Keratinocyte (primary cell): ENCODE results near the gene MT1B. TPM values are rescaled to one million over a fixed set of nuclear protein-coding genes. Genes with fewer than 3 reads are reported as not detected.

Experiments
- DNase-seq: peaks from one replicate; pipeline ENCODE4 v3.0.0-alpha.2; 2011; ENCODE audit warnings: low read depth, missing footprints, low spot score
- FAIRE-seq: peaks from 2 replicates; lab custom pipeline; 2011; peaks lifted over from hg19 to GRCh38; lab: Jason Lieb, UNC
- H2AFZ ChIP-seq: 2 replicates; pipeline ENCODE4 v1.6.0; 2012; ENCODE audit warnings: low read length, control low read depth, inconsistent platforms; ENCODE audit not compliant: control insufficient read depth
- H3K27ac ChIP-seq: 2 replicates; pipeline ENCODE4 v1.5.1; 2011; ENCODE audit warnings: low read length; ENCODE audit not compliant: control insufficient read depth, insufficient read depth
- H3K27me3 ChIP-seq: 3 replicates; pipeline ENCODE4 v1.6.0; 2011; ENCODE audit warnings: low read length; ENCODE audit not compliant: control insufficient read depth, insufficient read depth; ENCODE audit errors: extremely low read depth
- H3K36me3 ChIP-seq, 2 experiments: 2 replicates in 1 of 2; 3 replicates in 1 of 2; pipeline ENCODE4 v1.5.1; 2011; ENCODE audit warnings: low read length in 2 of 2, mild to moderate bottlenecking in 1 of 2; ENCODE audit not compliant: control insufficient read depth in 2 of 2, insufficient read depth in 2 of 2; ENCODE audit errors: extremely low read depth in 1 of 2
- H3K4me1 ChIP-seq: 3 replicates; pipeline ENCODE4 v1.5.1; 2011; ENCODE audit warnings: low read length; ENCODE audit not compliant: control insufficient read depth, insufficient read depth; ENCODE audit errors: extremely low read depth
- H3K4me2 ChIP-seq: 3 replicates; pipeline ENCODE4 v1.6.0; 2011; ENCODE audit warnings: low read depth, low read length; ENCODE audit not compliant: control insufficient read depth, insufficient read depth; ENCODE audit errors: extremely low read depth
- H3K4me3 ChIP-seq, 3 experiments: fragments of 200-600 bp in 1 of 3; sonication (generic) in 1 of 3; 2 replicates in 2 of 3; 3 replicates in 1 of 3; pipeline ENCODE4 v1.5.1; 2011 to 2016; ENCODE audit warnings: low read length in 3 of 3, mild to moderate bottlenecking in 3 of 3, control low read depth in 2 of 3, inconsistent platforms in 1 of 3, low read depth in 1 of 3, mixed read lengths in 1 of 3, mixed run types in 1 of 3, moderate library complexity in 1 of 3; ENCODE audit not compliant: control insufficient read depth in 2 of 3, insufficient read depth in 2 of 3; ENCODE audit errors: extremely low read depth in 1 of 3
- H3K79me2 ChIP-seq: 2 replicates; pipeline ENCODE4 v1.6.0; 2012; ENCODE audit warnings: low read length; ENCODE audit not compliant: control insufficient read depth, insufficient read depth
- H3K9ac ChIP-seq: 3 replicates; pipeline ENCODE4 v1.6.0; 2011; ENCODE audit warnings: low read length; ENCODE audit not compliant: control insufficient read depth, insufficient read depth; ENCODE audit errors: extremely low read depth
- H3K9me1 ChIP-seq: 3 replicates; pipeline ENCODE4 v1.6.0; 2011; ENCODE audit warnings: low read length; ENCODE audit not compliant: control insufficient read depth, insufficient read depth; ENCODE audit errors: extremely low read depth
- H3K9me3 ChIP-seq: 2 replicates; pipeline ENCODE4 v1.5.1; 2012; ENCODE audit warnings: low read depth, low read length; ENCODE audit not compliant: control insufficient read depth
- H4K20me1 ChIP-seq: 3 replicates; pipeline ENCODE4 v1.6.0; 2011; ENCODE audit warnings: low read length; ENCODE audit not compliant: control insufficient read depth, insufficient read depth; ENCODE audit errors: extremely low read depth
- CTCF ChIP-seq, 3 experiments: IDR thresholded peaks in 1 of 3; conservative IDR thresholded peaks in 1 of 3; optimal IDR thresholded peaks in 1 of 3; 2 replicates in 2 of 3; 3 replicates in 1 of 3; pipeline versions ENCODE3 to v1.5.1; 2011; ENCODE audit warnings: low read length in 3 of 3, mild to moderate bottlenecking in 3 of 3, moderate library complexity in 2 of 3, control low read depth in 1 of 3, inconsistent platforms in 1 of 3; ENCODE audit not compliant: insufficient read depth in 2 of 3; ENCODE audit errors: extremely low read depth in 1 of 3
- EZH2 ChIP-seq: IDR thresholded peaks from one replicate; pipeline ENCODE4 v1.6.1; 2012; ENCODE audit warnings: inconsistent platforms, mild to moderate bottlenecking, low read length, moderate library complexity
- dilution Hi-C: fragments of 300-500 bp; cut with MboI; formaldehyde crosslinking; loops from one replicate; pipeline ENCODE4 v1.7.0; 2020; ENCODE audit warnings: low sequenced_read_pairs; ENCODE audit not compliant: extremely low pct_ligation_motif_present
- polyA plus RNA-seq, 5 experiments: library from polyadenylated mRNA; depleted of rRNA in 3 of 5; stranded (reverse) in 3 of 5; stranded (forward) in 1 of 5; unstranded in 1 of 5; fragments of >200 nt; gene quantifications; 1 replicate in 1 of 5; 2 replicates in 3 of 5; 3 replicates in 1 of 5; pipeline versions ENCODE4 v1.2.1 to v1.2.3, GENCODE V29; 2011 to 2012; ENCODE audit warnings: missing spikeins in 2 of 5, low read depth in 1 of 5, low replicate concordance in 1 of 5

The MT1B gene
- polyA plus RNA-seq, 1 donor (not counting 4 experiments of a cell fraction or from before 2014, with no cell fraction given) = not detected

GRCh38 chr16:56614549-56614991, 37.1 kb upstream of the MT1B start:
- peak; percentile 63 for FAIRE-seq
- DNase-seq = no peak
- H3K4me3 ChIP-seq = peak overlapping the region in 1 of 3 experiments; percentile 25
- H3K9ac ChIP-seq = no peak overlapping the region
- dilution Hi-C loops = no loop called here
- no peaks in the 10 kb centered on the region for H3K36me3 ChIP-seq
- TF ChIP-seq CTCF (optimal IDR thresholded peaks at IDR 0.05 in 1 of 3, IDR thresholded peaks at IDR 0.05 in 1 of 3, conservative IDR thresholded peaks at IDR 0.05 in 1 of 3; ENCODE audit: extremely low read depth in 1 of 3, insufficient read depth in 2 of 3, low read length in 3 of 3) = no peak
- H3K4me1 ChIP-seq = peaks cover 59% of the 10 kb centered on the region
- peak overlapping the region; percentile 65 for H3K27ac ChIP-seq
- no peaks in the 10 kb centered on the region for H3K79me2 ChIP-seq
- no peaks in the 10 kb centered on the region for H3K9me1 ChIP-seq
- no peaks in the 10 kb centered on the region for H3K9me3 ChIP-seq
- no peaks in the 10 kb centered on the region for H3K27me3 ChIP-seq
- peak overlapping the region; percentile 45 for H3K4me2 ChIP-seq
- H4K20me1 ChIP-seq = no peaks in the 10 kb centered on the region
- no peak overlapping the region for H2AFZ ChIP-seq

GRCh38 chr16:56615353-56615752, 36.3 kb upstream of the MT1B start:
- Histone ChIP-seq H3K4me3 (no peak overlapping the region), H3K36me3 (no peaks in the 10 kb centered on the region), H3K9ac (no peak overlapping the region), H3K9me3 (no peaks in the 10 kb centered on the region), H3K4me1 (peaks cover 54% of the 10 kb centered on the region), H3K9me1 (no peaks in the 10 kb centered on the region), H4K20me1 (no peaks in the 10 kb centered on the region), H3K79me2 (no peaks in the 10 kb centered on the region), H3K27me3 (no peaks in the 10 kb centered on the region), H3K4me2 (peak overlapping the region; percentile 45), H2AFZ (no peak overlapping the region), H3K27ac (peak overlapping the region; percentile 65)
- dilution Hi-C loops = no loop called here
- no peak for TF ChIP-seq EZH2
- DNase-seq (no peak), FAIRE-seq (no peak)

- Histone ChIP-seq H3K9me3 (no peaks in the 10 kb centered on the region), H2AFZ (peak overlapping the region; percentile 26), H3K9me1 (no peaks in the 10 kb centered on the region), H3K9ac (no peak overlapping the region), H3K36me3 (no peaks in the 10 kb centered on the region), H3K27ac (no peak overlapping the region), H3K4me2 (peak overlapping the region; percentile 90), H3K79me2 (no peaks in the 10 kb centered on the region), H3K27me3 (no peaks in the 10 kb centered on the region), H3K4me1 (peaks cover 40% of the 10 kb centered on the region), H4K20me1 (no peaks in the 10 kb centered on the region), H3K4me3 (peak overlapping the region in 1 of 3 experiments; percentile 71)
- FAIRE-seq (no peak), DNase-seq (no peak)
- dilution Hi-C loops = no loop called here
- TF ChIP-seq EZH2 (no peak), CTCF (optimal IDR thresholded peaks at IDR 0.05 in 1 of 3, IDR thresholded peaks at IDR 0.05 in 1 of 3, conservative IDR thresholded peaks at IDR 0.05 in 1 of 3; ENCODE audit: extremely low read depth in 1 of 3, insufficient read depth in 2 of 3, low read length in 3 of 3) (no peak)
Measured at GRCh38 chr16:56616608-56617211, 35.0 kb upstream of the MT1B start.
